Lung (tissue), 12 donors: ENCODE measurements around the gene IGF2. TPM values are rescaled to one million over a fixed set of nuclear protein-coding genes. Genes with fewer than 3 reads are reported as not detected.

Source experiments
- ATAC-seq: fragments of 200-7000 bp; cut with Tn5 transposase; one replicate; pipeline ENCODE4 v1.9.1; 2020; ENCODE audit warnings: moderate number of reproducible peaks; ENCODE audit not compliant: insufficient read depth, low FRiP score
- DNase-seq, 3 donors: peaks; one replicate each; pipeline ENCODE4 v3.0.0-alpha.2; 2013 to 2017
- H3K27ac ChIP-seq, 2 donors: one replicate each; pipeline ENCODE4 v1.5.1; 2013; ENCODE audit warnings: mild to moderate bottlenecking in 2 of 2, moderate library complexity in 2 of 2, control low read depth in 1 of 2, inconsistent platforms in 1 of 2, low read depth in 1 of 2, low read length in 1 of 2
- H3K27me3 ChIP-seq, 3 donors: one replicate each; pipeline ENCODE4 v1.5.1; 2013; ENCODE audit warnings: low read length in 2 of 3; ENCODE audit not compliant: control insufficient read depth in 3 of 3, insufficient read depth in 3 of 3
- H3K36me3 ChIP-seq, 4 donors: one replicate each; pipeline ENCODE4 v1.5.1; 2013; ENCODE audit warnings: low read length in 4 of 4, mild to moderate bottlenecking in 1 of 4, moderate library complexity in 1 of 4; ENCODE audit not compliant: control insufficient read depth in 4 of 4, insufficient read depth in 4 of 4
- H3K4me1 ChIP-seq, 5 donors: one replicate each; pipeline ENCODE4 v1.5.1; 2013; ENCODE audit warnings: low read length in 5 of 5, mild to moderate bottlenecking in 2 of 5, moderate library complexity in 1 of 5; ENCODE audit not compliant: control insufficient read depth in 5 of 5, insufficient read depth in 5 of 5
- H3K4me3 ChIP-seq: one replicate; pipeline ENCODE4 v1.5.1; 2013; ENCODE audit warnings: mild to moderate bottlenecking, control low read depth, moderate library complexity
- H3K9ac ChIP-seq, 2 donors: one replicate each; pipeline ENCODE4 v1.5.1; 2013; ENCODE audit warnings: low read length in 2 of 2, control low read depth in 1 of 2; ENCODE audit not compliant: insufficient read depth in 1 of 2
- H3K9me3 ChIP-seq, 4 donors: one replicate each; pipeline ENCODE4 v1.5.1; 2013; ENCODE audit warnings: low read length in 3 of 4, mild to moderate bottlenecking in 1 of 4, moderate library complexity in 1 of 4; ENCODE audit not compliant: control insufficient read depth in 4 of 4, insufficient read depth in 3 of 4
- WGBS, 2 donors: extraction: QIAGEN DNeasy Blood & Tissue Kit; methylation state at CpG; one replicate each; pipeline ENCODE4 v1.1.7; 2013; 5-methylcytosine and 5-hydroxymethylcytosine counted together
- polyA plus RNA-seq, 2 donors: library from polyadenylated mRNA; stranded (reverse); fragments of 200-250 nt; gene quantifications; one replicate each; pipeline ENCODE4 v1.2.1, GENCODE V29; 2013
- total RNA-seq, 2 donors: library from RNA; depleted of rRNA in 1 of 2; stranded (reverse); fragments of >200 nt in 1 of 2; gene quantifications; one replicate each; pipeline ENCODE4 v1.2.1, GENCODE V29; 2014 to 2021
- TF ChIP-seq, protein P1 (sequence below): IDR thresholded peaks from 2 replicates; pipeline ENCODE4 v1.5.1; 2012; ENCODE audit warnings: mild to moderate bottlenecking; ENCODE audit errors: control extremely low read depth, extremely low read depth
- donor health status: control.
- donor health status: control.
- donor health status: Bipolar disorder and iron deficiency.
- donor health status: healthy.
- donor health status: DM: yes; HTN: yes; CAD: no.

Gene IGF2
- total and polyA plus RNA-seq, 4 donors, result 2.9 to 87.7 (median 15.6) TPM

DNA sequence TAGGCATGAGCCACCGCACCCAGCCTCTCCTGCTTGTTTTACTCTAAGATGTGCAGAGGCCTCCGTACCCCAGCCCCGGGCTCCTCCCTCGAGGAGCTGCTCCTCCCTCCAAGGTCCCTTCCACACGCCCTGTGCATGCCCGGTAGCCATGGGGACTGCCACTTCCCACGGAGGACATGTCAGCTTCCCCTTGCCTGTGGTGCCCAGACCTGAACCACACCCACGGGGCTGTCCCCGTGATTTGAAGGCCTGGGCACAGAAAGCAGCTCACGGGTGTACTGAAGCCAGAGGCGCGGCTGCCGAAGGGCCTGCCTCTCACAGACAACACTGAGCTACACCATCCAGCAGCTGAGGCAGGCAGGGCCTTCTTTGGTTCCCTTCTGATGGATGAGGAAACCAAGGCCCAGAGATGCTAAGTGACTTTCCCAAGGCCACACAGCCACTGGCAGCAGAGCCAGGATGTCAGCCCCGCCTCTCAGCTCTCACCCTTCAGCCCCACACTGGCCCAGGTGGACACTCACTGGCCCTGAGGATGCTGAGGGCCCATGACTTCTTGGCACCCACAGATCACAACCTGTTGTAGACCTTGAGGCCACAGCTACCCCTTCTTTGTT lies 14.5 kb upstream of the IGF2 start:
- Histone ChIP-seq H3K27ac (no peak overlapping the region), H3K9ac (no peak overlapping the region), H3K27me3 (peaks cover 7 to 10% (median 9%) of the 10 kb centered on the region in 3 donors), H3K4me3 (no peak overlapping the region), H3K4me1 (peaks cover 0 to 7% (median 0%) of the 10 kb centered on the region in 5 donors), H3K36me3 (no peaks in the 10 kb centered on the region), H3K9me3 (peaks cover 0 to 3% (median 0%) of the 10 kb centered on the region in 4 donors)
- ATAC-seq (no peak), DNase-seq (no peak)
- TF ChIP-seq, protein P1, sequence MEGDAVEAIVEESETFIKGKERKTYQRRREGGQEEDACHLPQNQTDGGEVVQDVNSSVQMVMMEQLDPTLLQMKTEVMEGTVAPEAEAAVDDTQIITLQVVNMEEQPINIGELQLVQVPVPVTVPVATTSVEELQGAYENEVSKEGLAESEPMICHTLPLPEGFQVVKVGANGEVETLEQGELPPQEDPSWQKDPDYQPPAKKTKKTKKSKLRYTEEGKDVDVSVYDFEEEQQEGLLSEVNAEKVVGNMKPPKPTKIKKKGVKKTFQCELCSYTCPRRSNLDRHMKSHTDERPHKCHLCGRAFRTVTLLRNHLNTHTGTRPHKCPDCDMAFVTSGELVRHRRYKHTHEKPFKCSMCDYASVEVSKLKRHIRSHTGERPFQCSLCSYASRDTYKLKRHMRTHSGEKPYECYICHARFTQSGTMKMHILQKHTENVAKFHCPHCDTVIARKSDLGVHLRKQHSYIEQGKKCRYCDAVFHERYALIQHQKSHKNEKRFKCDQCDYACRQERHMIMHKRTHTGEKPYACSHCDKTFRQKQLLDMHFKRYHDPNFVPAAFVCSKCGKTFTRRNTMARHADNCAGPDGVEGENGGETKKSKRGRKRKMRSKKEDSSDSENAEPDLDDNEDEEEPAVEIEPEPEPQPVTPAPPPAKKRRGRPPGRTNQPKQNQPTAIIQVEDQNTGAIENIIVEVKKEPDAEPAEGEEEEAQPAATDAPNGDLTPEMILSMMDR, result no peak
- 65 to 75% methylated on average over 14 of the region's 14 CpGs for WGBS, 2 donors

DNA sequence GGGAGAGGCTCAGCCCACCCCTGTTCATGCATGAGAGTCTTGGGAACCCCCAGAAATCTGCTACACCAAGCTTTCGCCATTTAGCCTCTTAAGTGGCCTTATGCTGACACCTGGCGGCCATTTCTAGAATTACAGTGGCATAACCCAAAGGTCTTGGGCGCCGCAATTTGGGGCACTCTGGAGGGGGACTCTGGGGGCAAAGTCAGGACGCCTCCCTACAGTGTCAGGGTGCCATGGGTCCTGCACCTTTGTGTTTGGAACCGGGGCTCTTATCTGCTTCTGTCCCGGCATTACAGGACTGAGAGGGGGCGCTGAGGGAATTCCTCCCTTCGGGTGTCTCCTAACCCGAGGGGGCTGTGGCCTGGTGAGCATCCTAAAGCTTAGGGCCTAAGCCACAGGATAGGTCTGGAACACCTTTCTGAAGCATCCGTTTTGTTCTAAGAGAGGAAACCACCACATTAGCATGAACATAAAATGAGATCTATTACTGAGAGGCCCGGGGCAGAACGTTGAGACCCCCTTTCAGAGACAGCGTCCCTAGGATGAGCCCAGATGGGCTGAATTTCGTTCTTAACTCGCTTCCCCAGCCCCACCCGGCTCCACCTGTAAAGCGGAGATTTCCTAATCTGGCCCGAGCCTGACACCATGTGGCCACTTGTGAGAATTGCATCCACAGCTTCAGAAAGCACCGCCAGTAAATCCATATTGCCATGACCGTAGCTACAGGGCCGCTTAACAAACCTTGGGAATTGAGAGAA lies 12.5 kb upstream of the IGF2 start:
- no peak overlapping the region for H3K27ac ChIP-seq
- H3K9me3 ChIP-seq, result peaks cover 0 to 3% (median 0%) of the 10 kb centered on the region in 4 donors
- no peak overlapping the region for H3K4me3 ChIP-seq
- H3K27me3 ChIP-seq, result peaks cover 9 to 17% (median 13%) of the 10 kb centered on the region in 3 donors
- H3K4me1 ChIP-seq, result peaks cover 0 to 7% (median 0%) of the 10 kb centered on the region in 5 donors
- ATAC-seq, result peak; percentile 73
- peak; percentile 77 to 83 (median 83) for DNase-seq
- no peaks in the 10 kb centered on the region for H3K36me3 ChIP-seq
- TF ChIP-seq, protein P1, result peak; percentile 89
- H3K9ac ChIP-seq, result no peak overlapping the region
- WGBS, 2 donors, result 3 to 4% methylated on average over 22 of the region's 22 CpGs

DNA sequence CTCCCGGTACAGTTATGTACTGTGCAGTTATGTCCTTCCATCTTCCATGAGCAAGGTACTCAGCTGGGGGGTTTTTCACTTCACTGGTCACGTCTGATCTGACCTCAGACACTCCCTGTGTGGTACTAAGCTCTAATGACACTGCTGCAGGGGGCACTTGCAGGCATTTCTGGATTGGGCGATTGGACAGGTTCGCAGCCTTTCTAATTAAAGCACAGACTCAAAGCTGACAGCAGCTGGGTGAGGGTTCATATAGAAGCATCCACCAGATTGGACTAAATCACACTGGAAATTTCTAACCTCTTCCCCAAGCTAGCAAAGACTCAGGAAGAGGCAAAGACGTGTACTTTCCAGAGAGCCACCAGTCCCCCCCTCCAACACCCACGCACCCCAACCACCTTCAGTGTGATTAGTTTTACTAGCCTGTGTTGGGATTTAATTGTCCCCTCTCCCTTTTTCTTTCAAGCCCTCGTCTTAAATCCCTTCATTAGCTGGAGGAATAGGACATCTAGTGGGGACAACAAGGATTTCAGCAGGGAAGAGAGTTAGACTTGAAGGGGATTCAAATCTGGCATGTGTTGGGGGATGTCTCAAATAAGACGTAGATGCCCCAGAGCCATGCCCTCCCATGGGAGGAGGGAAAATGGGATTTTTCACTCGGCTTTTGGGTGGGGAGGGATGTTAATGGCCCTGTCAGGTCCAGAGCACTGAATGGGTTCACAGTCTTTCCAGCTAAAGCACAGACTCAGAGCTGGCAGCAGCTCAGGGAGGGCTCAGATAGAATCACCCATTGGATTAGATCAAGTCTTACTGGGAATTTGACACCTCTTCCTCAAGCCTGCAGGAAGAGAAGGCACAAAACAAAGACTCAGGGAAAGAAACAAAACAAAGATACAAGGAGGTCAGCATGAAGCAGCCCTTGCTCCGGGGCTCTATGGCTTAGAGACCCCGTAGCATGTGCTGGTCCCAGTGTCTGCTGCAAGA lies 11.0 kb upstream of the IGF2 start:
- TF ChIP-seq, protein P1, result no peak
- ATAC-seq (no peak), DNase-seq (peak; percentile 39 to 86 (median 82))
- Histone ChIP-seq H3K4me1 (peaks cover 0 to 7% (median 0%) of the 10 kb centered on the region in 5 donors), H3K9me3 (no peaks in the 10 kb centered on the region), H3K27me3 (peaks cover 18 to 29% (median 19%) of the 10 kb centered on the region in 3 donors), H3K9ac (no peak overlapping the region), H3K27ac (no peak overlapping the region), H3K4me3 (no peak overlapping the region), H3K36me3 (no peaks in the 10 kb centered on the region)
- 29 to 35% methylated on average over 11 of the region's 11 CpGs for WGBS, 2 donors
